Ishikawa (cell line): ENCODE measurements around the gene KATNB1.

Experiments
- CEBPB ChIP-seq: IDR thresholded peaks from 2 replicates; pipeline ENCODE4 v1.6.1; 2012
- CREB1 ChIP-seq: IDR thresholded peaks from 2 replicates; pipeline ENCODE4 v1.6.1; 2012; ENCODE audit warnings: low read depth
- EGR1 ChIP-seq: IDR thresholded peaks from 2 replicates; pipeline ENCODE4 v1.6.1; 2012
- EP300 ChIP-seq: IDR thresholded peaks from 2 replicates; pipeline ENCODE4 v1.6.1; 2012; ENCODE audit warnings: borderline replicate concordance
- MAX ChIP-seq: IDR thresholded peaks from 2 replicates; pipeline ENCODE4 v1.6.1; 2012
- NFIC ChIP-seq: IDR thresholded peaks from 2 replicates; pipeline ENCODE4 v1.6.1; 2012
- RAD21 ChIP-seq: IDR thresholded peaks from 2 replicates; pipeline ENCODE4 v1.6.1; 2012; ENCODE audit warnings: low read depth
- REST ChIP-seq: IDR thresholded peaks from 2 replicates; pipeline ENCODE4 v1.6.1; 2012; ENCODE audit warnings: low read depth, mild to moderate bottlenecking
- TAF1 ChIP-seq: IDR thresholded peaks from 2 replicates; pipeline ENCODE4 v1.6.1; 2012; ENCODE audit warnings: low read depth, mild to moderate bottlenecking
- TCF12 ChIP-seq: IDR thresholded peaks from 2 replicates; pipeline ENCODE4 v1.6.1; 2012; ENCODE audit warnings: low read depth
- TEAD4 ChIP-seq: IDR thresholded peaks from 2 replicates; pipeline ENCODE4 v1.6.1; 2012
- USF1 ChIP-seq: IDR thresholded peaks from 2 replicates; pipeline ENCODE4 v1.6.1; 2012
- YY1 ChIP-seq: IDR thresholded peaks from 2 replicates; pipeline ENCODE4 v1.6.1; 2012; ENCODE audit warnings: low read depth
- ZBTB7A ChIP-seq: IDR thresholded peaks from 2 replicates; pipeline ENCODE4 v1.6.1; 2012; ENCODE audit warnings: low read depth

GRCh38 chr16:57755726-57756423, 20.3 kb downstream of the KATNB1 start:
- no peak for TF ChIP-seq EP300
- no peak for TF ChIP-seq MAX
- TF ChIP-seq TAF1: no peak
- no peak for TF ChIP-seq TEAD4
- no peak for TF ChIP-seq REST
- no peak for TF ChIP-seq YY1
- no peak for TF ChIP-seq NFIC
- no peak for TF ChIP-seq ZBTB7A
- no peak for TF ChIP-seq EGR1
- no peak for TF ChIP-seq CEBPB
- TF ChIP-seq USF1: no peak
- no peak for TF ChIP-seq CREB1
- TF ChIP-seq RAD21: no peak
- no peak for TF ChIP-seq TCF12
